Parathyroid adenoma (tissue), 2 donors: ENCODE data around the gene TEAD1.

Source experiments
- H2AFZ ChIP-seq: fragments of 300-600 bp; sonication (generic); one replicate; pipeline ENCODE4 v1.7.0; 2017; ENCODE audit warnings: antibody characterized with exemption, mild to moderate bottlenecking
- H3K27ac ChIP-seq: fragments of 300-600 bp; sonication (generic); one replicate; pipeline ENCODE4 v1.7.0; 2017
- H3K27me3 ChIP-seq: fragments of 300-600 bp; sonication (generic); one replicate; pipeline ENCODE4 v1.7.0; 2017; ENCODE audit warnings: low read length; ENCODE audit not compliant: control insufficient read depth, insufficient read depth
- H3K36me3 ChIP-seq: fragments of 300-600 bp; sonication (generic); one replicate; pipeline ENCODE4 v1.7.0; 2017; ENCODE audit warnings: low read length; ENCODE audit not compliant: control insufficient read depth, insufficient read depth
- H3K4me1 ChIP-seq: fragments of 300-600 bp; sonication (generic); one replicate; pipeline ENCODE4 v1.7.0; 2017; ENCODE audit warnings: control low read depth
- H3K4me2 ChIP-seq: fragments of 300-600 bp; sonication (generic); one replicate; pipeline ENCODE4 v1.7.0; 2017; ENCODE audit warnings: low read length
- H3K4me3 ChIP-seq: fragments of 300-600 bp; sonication (generic); one replicate; pipeline ENCODE4 v1.7.0; 2017; ENCODE audit warnings: low read depth, low read length
- H3K79me2 ChIP-seq: fragments of 300-600 bp; sonication (generic); one replicate; pipeline ENCODE4 v1.7.0; 2017; ENCODE audit warnings: control low read depth
- H3K9ac ChIP-seq: fragments of 300-600 bp; sonication (generic); one replicate; pipeline ENCODE4 v1.7.0; 2017; ENCODE audit warnings: mild to moderate bottlenecking
- H3K9me3 ChIP-seq: fragments of 300-600 bp; sonication (generic); one replicate; pipeline ENCODE4 v1.7.0; 2017; ENCODE audit warnings: low read length; ENCODE audit not compliant: control insufficient read depth
- TF ChIP-seq, protein P1 (sequence below): fragments of 300-600 bp; sonication (generic); IDR thresholded peaks from one replicate; pipeline ENCODE4 v1.7.0; 2017; ENCODE audit warnings: antibody characterized with exemption, mild to moderate bottlenecking
- donor health status: primary hyperparathyroidism.

Gene TEAD1

DNA sequence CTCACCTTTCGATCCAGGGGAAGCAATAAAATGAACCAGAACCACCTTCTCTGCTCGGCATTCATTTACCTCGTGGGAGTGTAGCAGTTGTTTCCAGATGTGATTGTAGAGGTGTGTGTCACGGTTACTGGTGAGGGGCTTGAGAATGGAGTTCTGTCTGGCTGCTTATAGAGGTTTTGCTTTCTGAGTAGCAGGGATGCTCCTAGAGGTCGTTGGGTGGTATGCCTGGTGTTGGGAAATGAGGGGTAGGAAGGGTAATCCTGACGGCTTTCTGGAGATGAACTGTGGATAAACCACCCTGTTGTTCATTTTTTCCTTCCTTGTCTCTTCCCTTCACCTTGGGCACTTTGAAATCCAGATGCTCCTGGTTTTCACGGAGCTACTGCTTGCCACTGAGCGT is 8.1 kb downstream of the TEAD1 start:
- Histone ChIP-seq H3K79me2 (peaks cover 35% of the 10 kb centered on the region), H3K27me3 (no peaks in the 10 kb centered on the region), H3K9me3 (no peaks in the 10 kb centered on the region), H3K36me3 (no peaks in the 10 kb centered on the region), H3K4me2 (no peak overlapping the region), H3K9ac (no peak overlapping the region), H3K4me1 (peaks cover 8% of the 10 kb centered on the region), H3K4me3 (no peak overlapping the region), H3K27ac (no peak overlapping the region), H2AFZ (no peak overlapping the region)
- TF ChIP-seq, protein P1, sequence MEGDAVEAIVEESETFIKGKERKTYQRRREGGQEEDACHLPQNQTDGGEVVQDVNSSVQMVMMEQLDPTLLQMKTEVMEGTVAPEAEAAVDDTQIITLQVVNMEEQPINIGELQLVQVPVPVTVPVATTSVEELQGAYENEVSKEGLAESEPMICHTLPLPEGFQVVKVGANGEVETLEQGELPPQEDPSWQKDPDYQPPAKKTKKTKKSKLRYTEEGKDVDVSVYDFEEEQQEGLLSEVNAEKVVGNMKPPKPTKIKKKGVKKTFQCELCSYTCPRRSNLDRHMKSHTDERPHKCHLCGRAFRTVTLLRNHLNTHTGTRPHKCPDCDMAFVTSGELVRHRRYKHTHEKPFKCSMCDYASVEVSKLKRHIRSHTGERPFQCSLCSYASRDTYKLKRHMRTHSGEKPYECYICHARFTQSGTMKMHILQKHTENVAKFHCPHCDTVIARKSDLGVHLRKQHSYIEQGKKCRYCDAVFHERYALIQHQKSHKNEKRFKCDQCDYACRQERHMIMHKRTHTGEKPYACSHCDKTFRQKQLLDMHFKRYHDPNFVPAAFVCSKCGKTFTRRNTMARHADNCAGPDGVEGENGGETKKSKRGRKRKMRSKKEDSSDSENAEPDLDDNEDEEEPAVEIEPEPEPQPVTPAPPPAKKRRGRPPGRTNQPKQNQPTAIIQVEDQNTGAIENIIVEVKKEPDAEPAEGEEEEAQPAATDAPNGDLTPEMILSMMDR, result no peak

DNA sequence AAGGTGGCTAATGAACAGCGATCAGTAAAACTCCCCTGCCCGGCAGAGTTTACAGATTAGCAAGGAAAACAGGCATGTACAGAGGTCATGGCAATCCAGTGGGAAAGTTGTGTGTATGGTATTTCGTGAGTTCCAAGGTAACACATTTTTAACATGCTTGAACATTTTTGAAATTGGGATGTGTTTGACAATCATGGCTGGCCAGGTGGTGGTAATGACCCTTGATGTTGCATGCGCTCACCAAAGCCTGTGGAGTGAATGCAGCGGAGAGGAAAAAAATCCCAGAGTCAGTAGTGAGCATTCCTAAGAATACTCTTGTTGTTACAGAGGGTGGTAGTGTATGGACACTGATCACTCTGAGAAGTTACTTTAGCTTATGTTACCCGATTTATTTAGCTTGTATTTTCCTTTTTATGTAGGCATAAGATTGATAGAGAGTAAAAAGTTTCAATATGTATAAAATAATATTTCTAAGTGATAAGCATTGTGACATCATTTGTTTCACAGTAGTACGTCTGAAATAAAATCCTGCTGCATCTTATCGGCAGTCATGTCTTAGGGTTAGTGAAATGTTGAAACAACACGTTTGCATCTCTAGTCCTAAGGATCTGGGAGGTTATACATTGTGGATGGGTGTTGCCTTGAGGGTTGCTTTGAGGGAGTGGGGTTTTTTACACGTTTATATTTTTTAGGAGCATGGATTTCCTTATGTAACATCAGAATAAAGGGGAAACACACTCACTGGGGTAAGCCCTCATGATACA is 8.7 kb downstream of the TEAD1 start:
- H3K4me1 ChIP-seq, result peaks cover 10% of the 10 kb centered on the region
- no peaks in the 10 kb centered on the region for H3K36me3 ChIP-seq
- H3K4me2 ChIP-seq, result no peak overlapping the region
- H3K4me3 ChIP-seq, result no peak overlapping the region
- H2AFZ ChIP-seq, result no peak overlapping the region
- H3K79me2 ChIP-seq, result peaks cover 37% of the 10 kb centered on the region
- no peaks in the 10 kb centered on the region for H3K9me3 ChIP-seq
- H3K9ac ChIP-seq, result no peak overlapping the region
- H3K27ac ChIP-seq, result no peak overlapping the region
- TF ChIP-seq, protein P1, result no peak
- no peaks in the 10 kb centered on the region for H3K27me3 ChIP-seq

DNA sequence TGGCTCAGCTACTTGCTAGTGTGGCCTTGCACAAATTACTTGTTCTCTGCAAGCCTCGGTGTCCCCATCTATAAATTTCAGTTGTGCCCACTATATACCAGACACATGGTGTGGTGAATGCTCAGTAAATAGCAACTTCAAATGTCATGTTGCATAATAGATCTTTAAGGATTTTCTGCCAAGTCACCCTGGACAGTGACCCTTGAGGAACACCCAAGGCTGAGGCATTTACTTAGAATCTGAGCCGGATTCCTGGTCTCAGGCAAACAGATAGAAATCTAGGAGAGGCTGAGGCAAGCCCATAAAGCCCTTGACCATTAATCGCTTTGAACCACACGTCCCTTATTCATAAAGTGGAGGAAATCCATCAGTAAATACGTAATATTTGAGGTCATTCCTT is 9.7 kb downstream of the TEAD1 start:
- H3K27ac ChIP-seq, result no peak overlapping the region
- no peak overlapping the region for H2AFZ ChIP-seq
- H3K27me3 ChIP-seq, result no peaks in the 10 kb centered on the region
- no peak overlapping the region for H3K4me3 ChIP-seq
- H3K79me2 ChIP-seq, result peaks cover 37% of the 10 kb centered on the region
- no peak overlapping the region for H3K9ac ChIP-seq
- no peaks in the 10 kb centered on the region for H3K36me3 ChIP-seq
- peaks cover 20% of the 10 kb centered on the region for H3K4me1 ChIP-seq
- H3K9me3 ChIP-seq, result no peaks in the 10 kb centered on the region
- H3K4me2 ChIP-seq, result no peak overlapping the region
- TF ChIP-seq, protein P1, result no peak

DNA sequence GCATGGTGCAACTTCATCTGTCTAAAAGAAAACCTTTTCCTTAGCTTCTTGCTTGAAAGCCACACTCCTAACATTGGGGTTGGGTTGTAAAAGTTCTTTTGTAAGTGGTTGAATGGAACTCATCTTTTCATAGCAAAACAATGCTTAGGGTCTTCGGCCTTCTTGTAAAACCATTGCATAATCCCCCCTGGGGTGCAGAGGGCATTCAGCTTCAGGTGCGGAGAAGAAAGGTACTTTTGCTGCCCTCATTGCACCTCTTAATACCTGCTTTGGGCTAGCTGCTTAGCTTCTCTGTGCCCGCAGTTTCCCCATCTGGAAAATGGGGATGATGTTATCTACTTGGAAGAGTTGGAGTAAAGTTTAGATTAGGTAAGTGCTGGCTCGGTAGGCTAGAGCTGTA is 10.1 kb downstream of the TEAD1 start:
- Histone ChIP-seq H3K36me3 (no peaks in the 10 kb centered on the region), H3K4me3 (no peak overlapping the region), H3K79me2 (peaks cover 35% of the 10 kb centered on the region), H3K4me2 (no peak overlapping the region), H3K27ac (no peak overlapping the region), H3K4me1 (peaks cover 23% of the 10 kb centered on the region), H3K9me3 (no peaks in the 10 kb centered on the region), H3K27me3 (no peaks in the 10 kb centered on the region), H2AFZ (no peak overlapping the region), H3K9ac (no peak overlapping the region)
- TF ChIP-seq, protein P1, result no peak

DNA sequence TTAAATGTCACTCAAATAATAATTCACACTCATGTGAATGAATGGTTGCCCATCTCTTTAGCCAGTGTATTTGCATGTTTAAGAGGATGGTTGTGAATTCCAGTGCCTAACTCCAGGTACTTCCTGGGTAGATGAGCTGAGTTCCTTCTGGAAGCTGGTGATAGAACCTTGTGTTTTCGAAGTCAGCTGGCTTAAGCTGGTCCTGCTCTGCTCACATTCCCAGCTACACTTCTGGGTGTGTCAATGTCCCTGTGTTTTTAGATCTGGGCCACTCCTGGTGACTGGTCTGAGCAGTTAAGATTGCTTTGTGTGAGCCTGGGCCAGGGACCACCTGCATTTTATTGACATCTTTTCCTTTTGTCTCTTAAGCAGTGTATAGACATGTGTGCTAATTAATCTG is 10.6 kb downstream of the TEAD1 start:
- no peak overlapping the region for H2AFZ ChIP-seq
- H3K9ac ChIP-seq, result no peak overlapping the region
- no peaks in the 10 kb centered on the region for H3K9me3 ChIP-seq
- peaks cover 25% of the 10 kb centered on the region for H3K4me1 ChIP-seq
- H3K27me3 ChIP-seq, result no peaks in the 10 kb centered on the region
- no peak overlapping the region for H3K4me2 ChIP-seq
- H3K27ac ChIP-seq, result no peak overlapping the region
- H3K4me3 ChIP-seq, result no peak overlapping the region
- H3K36me3 ChIP-seq, result no peaks in the 10 kb centered on the region
- H3K79me2 ChIP-seq, result peaks cover 30% of the 10 kb centered on the region
- TF ChIP-seq, protein P1, result no peak
